Vagina (tissue), 2 donors: ENCODE measurements around the gene JUN. TPM values are rescaled to one million over a fixed set of nuclear protein-coding genes. Genes with fewer than 3 reads are reported as not detected.

Experiments used
- DNase-seq, 2 donors: peaks; one replicate each; pipeline ENCODE4 v3.0.0-alpha.2; 2017; ENCODE audit errors: extremely low spot score in 2 of 2
- H3K27ac ChIP-seq: fragments of 200-600 bp; sonication (generic); one replicate; pipeline ENCODE4 v1.5.1; 2019
- H3K27me3 ChIP-seq: fragments of 200-600 bp; sonication (generic); one replicate; pipeline ENCODE4 v1.5.1; 2019
- H3K36me3 ChIP-seq, 2 donors: fragments of 200-600 bp; sonication (generic); one replicate each; pipeline ENCODE4 v1.5.1; 2017 to 2019
- H3K4me1 ChIP-seq: fragments of 200-600 bp; sonication (generic); one replicate; pipeline ENCODE4 v1.5.1; 2019
- H3K4me3 ChIP-seq, 2 donors: fragments of 200-600 bp; sonication (generic); 1 replicate in 1 of 2; 2 replicates in 1 of 2; pipeline ENCODE4 v1.5.1; 2016 to 2019
- H3K9me3 ChIP-seq: fragments of 200-600 bp; sonication (generic); one replicate; pipeline ENCODE4 v1.5.1; 2019
- CTCF ChIP-seq, 3 experiments: fragments of 450-650 bp in 2 of 3; fragments of 200-600 bp in 1 of 3; sonication (generic) in 1 of 3; IDR thresholded peaks; one replicate each; pipeline ENCODE4 v1.5.1; 2017 to 2019; ENCODE audit warnings: antibody characterized with exemption in 3 of 3, mild to moderate bottlenecking in 2 of 3, moderate library complexity in 2 of 3
- POLR2A ChIP-seq, 2 donors: fragments of 450-650 bp; IDR thresholded peaks; one replicate each; pipeline ENCODE4 v1.6.1; 2017; ENCODE audit warnings: antibody characterized with exemption in 2 of 2, mild to moderate bottlenecking in 2 of 2, moderate library complexity in 2 of 2
- POLR2AphosphoS5 ChIP-seq, 2 donors: sonication (generic); formaldehyde crosslinking; IDR thresholded peaks; one replicate each; pipeline ENCODE4 v1.9.0; 2017; ENCODE audit warnings: antibody characterized with exemption in 2 of 2, mild to moderate bottlenecking in 2 of 2, low read depth in 1 of 2; ENCODE audit not compliant: insufficient read depth in 1 of 2
- intact Hi-C: fragments of 100-400 bp; cut with DNase I; formaldehyde crosslinking; loops from one replicate; pipeline ENCODE4 v1.15.1; 2023
- total RNA-seq: library from RNA; depleted of rRNA; stranded (reverse); fragments of >200 nt; gene quantifications from one replicate; pipeline ENCODE4 v1.2.3, GENCODE V29; 2016

JUN gene
- total RNA-seq, 1 donor from 2014 or later = 275 TPM

GRCh38 chr1:58732087-58732775, 51.6 kb downstream of the JUN start:
- no peak overlapping the region for H3K4me3 ChIP-seq
- TF ChIP-seq CTCF (IDR thresholded peaks at IDR 0.05) (no peak), POLR2A (IDR thresholded peaks at IDR 0.05) (no peak), POLR2AphosphoS5 (IDR thresholded peaks at IDR 0.05; ENCODE audit: insufficient read depth in 1 of 2, low read depth in 1 of 2) (no peak)
- intact Hi-C loops = no loop called here
- no peaks in the 10 kb centered on the region for H3K9me3 ChIP-seq
- no peak overlapping the region for H3K27ac ChIP-seq
- H3K36me3 ChIP-seq = no peaks in the 10 kb centered on the region
- peaks cover 14% of the 10 kb centered on the region for H3K4me1 ChIP-seq
- DNase-seq = no peak
- H3K27me3 ChIP-seq = no peaks in the 10 kb centered on the region

Other genes starting within 250 kb of the JUN start
- 19.9 TPM for gene OMA1, start 237.3 kb downstream of the JUN start, total RNA-seq
- gene TACSTD2, start 206.8 kb downstream of the JUN start, total RNA-seq = 203 TPM
- gene MYSM1, start 84.0 kb downstream of the JUN start, total RNA-seq = 28.7 TPM